Measurements from ENCODE around the gene LOXL1. TPM values are rescaled to one million over a fixed set of nuclear protein-coding genes. Genes with fewer than 3 reads are reported as not detected.

Gene LOXL1
- total RNA-seq, 1 donor from 2014 or later: 163 TPM

- Mint-ChIP-seq H3K27me3 (ENCODE audit: unreplicated experiment) (peaks cover 7% of the 10 kb centered on the region), H3K4me3 (ENCODE audit: unreplicated experiment) (no peak overlapping the region)
Measured at GRCh38 chr15:73990250-73991005, 64.2 kb downstream of the LOXL1 start.

GRCh38 chr15:73991260-73991659, 65.0 kb downstream of the LOXL1 start:
- Mint-ChIP-seq H3K27ac (ENCODE audit: unreplicated experiment) (no peak overlapping the region), H3K27me3 (ENCODE audit: unreplicated experiment) (peaks cover 7% of the 10 kb centered on the region), H3K9me3 (ENCODE audit: unreplicated experiment) (peaks cover 1% of the 10 kb centered on the region), H3K4me1 (ENCODE audit: low read depth, unreplicated experiment) (peaks cover 8% of the 10 kb centered on the region), H3K4me3 (ENCODE audit: unreplicated experiment) (peak overlapping the region; percentile 87), H3K36me3 (ENCODE audit: unreplicated experiment) (no peaks in the 10 kb centered on the region)
- DNase-seq: no peak
- TF ChIP-seq CTCF (IDR thresholded peaks at IDR 0.05; ENCODE audit: partially characterized antibody, unreplicated experiment): no peak

More at GRCh38 chr15:73990250-73991005, 64.2 kb downstream of the LOXL1 start:
- H3K27ac Mint-ChIP-seq (ENCODE audit: unreplicated experiment): no peak overlapping the region
- peaks cover 8% of the 10 kb centered on the region for H3K4me1 Mint-ChIP-seq (ENCODE audit: low read depth, unreplicated experiment)
- no peak for DNase-seq
- no peaks in the 10 kb centered on the region for H3K36me3 Mint-ChIP-seq (ENCODE audit: unreplicated experiment)
- no peak for TF ChIP-seq CTCF (IDR thresholded peaks at IDR 0.05; ENCODE audit: partially characterized antibody, unreplicated experiment)
- peaks cover 1% of the 10 kb centered on the region for H3K9me3 Mint-ChIP-seq (ENCODE audit: unreplicated experiment)

- no peaks in the 10 kb centered on the region for H3K36me3 Mint-ChIP-seq (ENCODE audit: unreplicated experiment)
- peak within 1 kb of the TSS; percentile 87 for H3K4me3 Mint-ChIP-seq (ENCODE audit: unreplicated experiment)
- H3K4me1 Mint-ChIP-seq (ENCODE audit: low read depth, unreplicated experiment): peaks cover 8% of the 10 kb centered on the region
- peaks cover 7% of the 10 kb centered on the region for H3K27me3 Mint-ChIP-seq (ENCODE audit: unreplicated experiment)
- TF ChIP-seq CTCF (IDR thresholded peaks at IDR 0.05; ENCODE audit: partially characterized antibody, unreplicated experiment): peak; percentile 81
- peak; percentile 98 for DNase-seq
- H3K9me3 Mint-ChIP-seq (ENCODE audit: unreplicated experiment): peaks cover 1% of the 10 kb centered on the region
- H3K27ac Mint-ChIP-seq (ENCODE audit: unreplicated experiment): no peak within 1 kb of the TSS
Measured at GRCh38 chr15:73991726-73992593, 65.7 kb downstream of the LOXL1 start, which contains the start of gene STOML1. Gene STOML1 (minus strand): TSS chr15:73992295. CDS start chr15:73992223, 72 bp downstream.

GRCh38 chr15:73992594-73992898, 66.3 kb downstream of the LOXL1 start:
- Mint-ChIP-seq H3K9me3 (ENCODE audit: unreplicated experiment) (peaks cover 1% of the 10 kb centered on the region), H3K36me3 (ENCODE audit: unreplicated experiment) (no peaks in the 10 kb centered on the region), H3K27me3 (ENCODE audit: unreplicated experiment) (peaks cover 5% of the 10 kb centered on the region), H3K27ac (ENCODE audit: unreplicated experiment) (no peak overlapping the region), H3K4me3 (ENCODE audit: unreplicated experiment) (peak overlapping the region; percentile 55), H3K4me1 (ENCODE audit: low read depth, unreplicated experiment) (peaks cover 8% of the 10 kb centered on the region)
- no peak for DNase-seq
- TF ChIP-seq CTCF (IDR thresholded peaks at IDR 0.05; ENCODE audit: partially characterized antibody, unreplicated experiment): no peak
